Measurements from ENCODE around the gene LAG3.

Gene LAG3

DNA sequence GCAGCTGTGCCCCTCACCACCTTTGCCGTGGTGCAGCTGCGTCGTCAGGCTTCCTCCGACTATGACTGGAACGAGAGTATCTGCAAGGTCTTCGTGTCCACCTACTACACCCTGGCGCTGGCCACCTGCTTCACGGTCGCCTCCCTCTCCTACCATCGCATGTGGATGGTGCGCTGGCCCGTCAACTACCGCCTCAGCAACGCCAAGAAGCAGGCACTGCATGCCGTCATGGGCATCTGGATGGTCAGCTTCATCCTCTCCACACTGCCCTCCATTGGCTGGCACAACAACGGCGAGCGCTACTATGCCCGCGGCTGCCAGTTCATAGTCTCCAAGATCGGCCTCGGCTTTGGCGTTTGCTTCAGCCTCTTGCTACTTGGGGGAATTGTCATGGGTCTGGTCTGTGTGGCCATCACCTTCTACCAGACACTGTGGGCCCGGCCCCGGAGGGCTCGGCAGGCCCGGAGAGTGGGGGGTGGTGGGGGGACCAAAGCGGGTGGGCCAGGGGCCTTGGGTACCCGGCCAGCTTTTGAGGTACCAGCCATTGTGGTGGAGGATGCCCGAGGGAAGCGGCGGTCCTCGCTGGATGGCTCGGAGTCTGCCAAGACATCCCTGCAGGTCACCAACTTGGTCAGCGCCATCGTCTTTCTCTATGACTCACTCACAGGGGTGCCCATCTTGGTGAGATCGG lies 51.9 kb downstream of the LAG3 start:
- DNase-seq = no peak

DNA sequence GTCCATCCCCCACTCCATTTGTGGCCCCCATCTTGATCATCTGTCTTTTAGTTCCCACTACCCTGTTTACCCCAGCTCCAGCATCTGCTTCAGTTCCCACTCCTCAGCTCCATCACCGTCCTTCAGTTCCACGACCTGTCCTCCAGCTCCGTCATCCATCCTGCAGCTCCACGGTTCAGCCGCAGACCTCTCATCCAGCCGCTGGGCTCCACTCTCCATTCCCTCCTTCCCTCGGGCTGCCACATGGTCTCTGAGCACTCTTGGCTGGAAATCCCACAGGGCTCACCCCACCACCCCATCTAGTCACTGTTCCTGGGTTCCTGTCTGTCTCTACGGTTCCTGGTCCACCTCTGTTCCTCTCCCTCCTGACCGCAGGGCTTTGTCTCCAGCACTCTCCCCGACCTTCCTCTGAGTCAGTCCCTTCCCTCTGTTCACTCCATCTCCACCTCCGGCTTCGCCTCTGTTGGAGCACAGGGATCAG lies 52.6 kb downstream of the LAG3 start:
- DNase-seq = no peak

DNA sequence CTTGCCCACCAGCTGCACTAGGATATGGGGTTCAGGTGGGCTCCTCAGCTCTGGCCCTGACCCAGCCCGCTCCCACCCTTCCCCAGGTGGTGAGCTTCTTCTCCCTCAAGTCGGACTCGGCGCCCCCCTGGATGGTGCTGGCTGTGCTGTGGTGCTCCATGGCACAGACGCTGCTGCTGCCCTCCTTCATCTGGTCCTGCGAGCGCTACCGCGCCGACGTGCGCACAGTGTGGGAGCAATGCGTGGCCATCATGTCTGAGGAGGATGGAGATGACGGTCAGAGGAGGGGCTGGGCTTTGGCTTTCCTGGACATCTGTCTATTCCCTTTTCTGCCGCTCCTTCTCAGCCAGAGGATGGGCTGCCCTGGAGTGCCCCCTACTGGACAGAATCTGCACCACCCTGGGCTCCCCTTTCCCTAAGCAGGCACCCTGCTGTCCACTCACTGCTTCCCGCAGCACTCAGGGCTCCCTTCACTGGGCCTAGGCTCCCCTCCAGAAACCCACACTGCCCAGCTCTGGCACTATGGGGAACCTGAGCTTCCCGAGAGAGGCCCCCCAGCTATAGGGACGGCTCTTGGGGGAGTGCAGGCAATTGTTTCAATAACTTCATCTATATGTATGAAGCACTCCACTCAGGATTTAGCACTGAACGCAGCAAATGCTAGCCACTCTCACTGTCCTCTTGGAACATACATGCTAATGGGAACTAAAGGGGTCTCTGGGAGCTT lies 53.2 kb downstream of the LAG3 start:
- peak; percentile 41 for DNase-seq

DNA sequence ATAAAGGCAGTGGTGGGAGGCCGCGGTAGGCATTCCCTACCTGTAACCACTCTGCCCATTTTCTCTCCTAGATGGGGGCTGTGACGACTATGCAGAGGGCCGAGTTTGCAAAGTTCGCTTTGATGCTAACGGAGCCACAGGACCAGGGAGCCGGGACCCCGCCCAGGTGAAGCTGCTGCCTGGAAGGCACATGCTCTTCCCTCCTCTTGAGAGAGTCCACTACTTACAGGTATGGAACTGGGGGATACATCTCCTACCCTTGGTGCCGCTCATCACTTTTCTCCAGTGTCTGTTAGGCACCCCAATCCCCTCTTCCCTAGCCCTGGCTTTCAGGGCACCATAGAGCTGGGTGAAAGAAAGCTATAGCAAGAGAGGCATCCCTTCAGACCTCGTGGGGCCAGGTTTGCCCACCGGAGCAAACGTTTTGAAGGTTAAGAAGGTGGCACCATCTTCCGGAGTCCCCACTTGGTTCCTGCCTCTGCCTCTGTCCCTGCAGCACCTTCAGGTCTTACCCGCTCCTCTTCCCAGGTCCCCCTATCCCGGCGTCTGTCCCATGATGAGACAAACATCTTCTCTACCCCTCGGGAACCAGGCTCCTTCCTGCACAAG lies 53.9 kb downstream of the LAG3 start:
- no peak for DNase-seq

DNA sequence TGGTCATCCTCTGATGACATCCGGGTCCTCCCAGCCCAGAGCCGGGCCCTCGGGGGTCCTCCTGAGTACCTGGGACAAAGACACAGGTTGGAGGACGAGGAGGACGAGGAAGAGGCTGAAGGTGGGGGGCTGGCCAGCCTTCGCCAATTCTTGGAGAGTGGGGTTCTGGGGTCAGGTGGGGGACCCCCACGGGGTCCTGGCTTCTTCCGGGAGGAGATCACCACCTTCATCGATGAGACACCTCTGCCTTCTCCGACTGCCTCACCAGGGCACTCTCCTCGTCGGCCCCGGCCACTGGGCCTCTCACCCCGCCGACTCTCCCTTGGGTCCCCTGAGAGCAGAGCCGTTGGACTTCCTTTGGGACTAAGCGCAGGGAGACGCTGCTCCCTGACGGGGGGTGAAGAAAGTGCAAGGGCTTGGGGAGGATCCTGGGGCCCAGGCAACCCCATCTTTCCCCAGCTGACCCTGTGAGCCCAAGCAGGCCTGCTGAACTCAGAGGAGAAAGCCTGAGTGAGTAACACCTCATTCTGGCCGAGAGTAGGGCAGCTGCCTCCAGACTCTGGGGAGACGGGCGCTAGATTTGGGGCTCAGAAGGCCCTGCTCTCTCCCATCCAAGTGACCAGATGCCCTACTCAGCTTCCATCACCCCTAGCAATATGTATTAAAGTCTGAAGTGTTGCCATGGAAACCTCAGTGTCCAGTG lies 54.6 kb downstream of the LAG3 start:
- DNase-seq = no peak

DNA sequence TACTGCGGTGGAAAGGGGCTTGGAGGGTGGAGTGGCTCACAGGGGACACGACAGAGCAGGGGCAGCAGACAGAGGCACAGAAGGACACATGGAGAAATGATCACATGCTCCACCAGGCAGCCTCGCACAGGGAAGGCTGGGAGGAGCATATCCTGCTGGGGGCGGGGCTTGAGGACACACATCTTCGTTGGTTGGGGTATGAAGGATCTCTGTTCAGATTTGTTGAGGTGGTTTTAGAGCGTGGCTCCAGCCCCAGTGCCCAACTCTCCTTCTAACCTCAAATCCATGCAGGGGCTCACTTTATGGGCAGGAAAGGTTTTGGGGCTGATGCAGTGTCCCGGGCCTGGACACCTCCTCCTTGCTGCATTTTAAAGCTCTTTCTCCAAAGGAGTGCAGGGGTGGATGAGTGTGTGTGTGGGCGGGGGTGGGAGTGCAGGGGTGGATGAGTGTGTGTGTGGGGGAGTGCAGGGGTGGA lies 55.2 kb downstream of the LAG3 start:
- DNase-seq = peak; percentile 61
